Activated naive CD8-positive, alpha-beta T cell treated with anti-CD3 and anti-CD28 coated beads, Interleukin-2, amount 10 ng/mL, durations not matched to agents 7 days and 5 days (primary cell): Measurements from ENCODE around the gene UBASH3B. TPM values are rescaled to one million over a fixed set of nuclear protein-coding genes. Genes with fewer than 3 reads are reported as not detected.

Source experiments
- ATAC-seq: fragments of 150-1000 bp; cut with Tn5 transposase; one replicate; pipeline ENCODE4 v1.10.0; 2021; ENCODE audit warnings: low read depth, moderate library complexity
- POLR2A ChIA-PET: fragments of 350-600 bp; sonication (Branson Sonifier 250); formaldehyde crosslinking; loops from one replicate; lab custom pipeline; 2021; ENCODE audit warnings: antibody characterized with exemption; lab: Charles Lee
- DNase-seq: peaks from one replicate; pipeline ENCODE4 v3.0.0; 2021
- H3K27ac Mint-ChIP-seq: one replicate; pipeline ENCODE4 v1.8.0; 2022; ENCODE audit warnings: mild to moderate bottlenecking, mixed read lengths
- H3K27me3 Mint-ChIP-seq: one replicate; pipeline ENCODE4 v1.8.0; 2022; ENCODE audit warnings: mild to moderate bottlenecking, moderate library complexity, mixed read lengths
- H3K36me3 Mint-ChIP-seq: one replicate; pipeline ENCODE4 v1.8.0; 2021; ENCODE audit warnings: mild to moderate bottlenecking, mixed read lengths
- H3K4me1 Mint-ChIP-seq: one replicate; pipeline ENCODE4 v1.8.0; 2021; ENCODE audit warnings: mixed read lengths
- H3K4me3 Mint-ChIP-seq: one replicate; pipeline ENCODE4 v1.8.0; 2022; ENCODE audit warnings: mild to moderate bottlenecking, moderate library complexity, mixed read lengths
- H3K9me3 Mint-ChIP-seq: one replicate; pipeline ENCODE4 v1.8.0; 2021; ENCODE audit warnings: mixed read lengths
- total RNA-seq, 2 experiments: library from RNA; stranded (reverse); gene quantifications; one replicate each; pipeline ENCODE4 v1.2.3, GENCODE V29; 2021

Gene UBASH3B
- total RNA-seq, 2 experiments from 2014 or later: 40.7 to 44.8 TPM

DNA sequence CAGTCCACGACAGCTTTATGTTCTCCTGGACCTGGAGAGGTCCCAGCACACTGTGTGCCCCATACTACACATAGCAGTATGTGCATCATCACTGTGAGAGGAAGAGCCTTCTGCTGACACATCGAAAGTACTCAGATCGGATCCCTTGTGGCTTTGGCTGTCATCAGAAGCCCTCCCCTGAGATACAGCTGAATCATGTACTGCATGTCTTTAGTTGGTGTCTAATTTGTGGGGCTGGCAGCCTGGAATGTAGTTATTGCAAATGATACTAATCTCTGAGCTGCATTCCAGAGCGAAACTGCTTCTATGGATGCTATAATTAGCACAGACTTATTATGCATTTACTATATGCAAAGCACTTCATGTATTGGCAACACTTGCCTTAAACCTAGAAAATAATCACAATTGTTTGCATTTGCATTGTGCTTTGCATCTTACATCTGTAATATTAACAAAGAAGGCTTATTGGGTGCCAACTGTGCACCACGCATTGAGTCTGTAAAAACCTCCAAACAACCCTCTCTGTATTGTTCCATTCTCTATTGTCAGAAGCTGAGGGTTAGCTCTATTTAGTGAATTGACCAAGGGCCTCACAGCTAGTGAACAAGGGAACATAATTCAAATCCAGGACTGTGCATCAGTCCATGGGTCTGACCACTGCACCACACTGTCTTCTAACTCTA, 93.6 kb downstream of the UBASH3B start:
- no peak overlapping the region for H3K4me3 Mint-ChIP-seq
- peak; percentile 77 for ATAC-seq
- H3K4me1 Mint-ChIP-seq: peaks cover 74% of the 10 kb centered on the region
- peaks cover 15% of the 10 kb centered on the region for H3K36me3 Mint-ChIP-seq
- H3K9me3 Mint-ChIP-seq: no peaks in the 10 kb centered on the region
- no peak for DNase-seq
- POLR2A ChIA-PET: interaction anchor here (0.6 to 2.2 kb wide), 4 partner anchors 21 to 132 kb away, joined by 3 to 9 read pairs (median 4); partner anchors contain the start of gene UBASH3B
- no peak overlapping the region for H3K27ac Mint-ChIP-seq
- H3K27me3 Mint-ChIP-seq: no peaks in the 10 kb centered on the region

DNA sequence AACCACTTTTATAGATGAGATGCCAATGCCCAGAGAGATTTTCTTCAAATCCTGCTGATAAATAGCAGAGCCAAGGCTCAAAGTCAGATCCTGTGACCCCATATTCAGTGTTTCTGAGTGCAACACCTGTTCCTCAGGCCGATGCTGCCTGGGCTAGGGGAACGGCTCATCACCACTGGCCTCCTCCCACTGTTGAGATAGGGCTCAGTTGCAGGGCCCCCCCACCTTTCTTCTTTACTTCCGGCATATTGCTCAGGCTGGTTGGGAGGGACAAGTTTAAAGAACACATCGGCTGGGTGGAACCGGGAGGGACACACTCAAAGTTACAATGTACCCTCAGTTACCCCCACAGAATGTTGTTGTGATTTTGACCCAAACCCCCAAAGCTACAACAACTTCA, 94.5 kb downstream of the UBASH3B start:
- Mint-ChIP-seq H3K9me3 (no peaks in the 10 kb centered on the region), H3K27ac (no peak overlapping the region), H3K27me3 (no peaks in the 10 kb centered on the region), H3K4me1 (peaks cover 82% of the 10 kb centered on the region), H3K36me3 (peaks cover 15% of the 10 kb centered on the region), H3K4me3 (no peak overlapping the region)
- DNase-seq (no peak), ATAC-seq (no peak)
- POLR2A ChIA-PET: interaction anchor here (1.4 to 2.2 kb wide), 2 partner anchors 22 to 94 kb away, joined by 5 to 9 read pairs; partner anchors contain the start of gene UBASH3B

GRCh38 chr11:122751292-122752070, 96.0 kb downstream of the UBASH3B start:
- DNase-seq (no peak), ATAC-seq (no peak)
- H3K27me3 Mint-ChIP-seq: no peaks in the 10 kb centered on the region
- peaks cover 12% of the 10 kb centered on the region for H3K36me3 Mint-ChIP-seq
- H3K27ac Mint-ChIP-seq: no peak overlapping the region
- no peaks in the 10 kb centered on the region for H3K9me3 Mint-ChIP-seq
- POLR2A ChIA-PET: interaction anchor here (0.8 to 1.8 kb wide), 4 partner anchors 25 to 96 kb away, joined by 3 to 5 read pairs (median 4); partner anchors contain the start of gene UBASH3B
- no peak overlapping the region for H3K4me3 Mint-ChIP-seq
- peaks cover 80% of the 10 kb centered on the region for H3K4me1 Mint-ChIP-seq

DNA sequence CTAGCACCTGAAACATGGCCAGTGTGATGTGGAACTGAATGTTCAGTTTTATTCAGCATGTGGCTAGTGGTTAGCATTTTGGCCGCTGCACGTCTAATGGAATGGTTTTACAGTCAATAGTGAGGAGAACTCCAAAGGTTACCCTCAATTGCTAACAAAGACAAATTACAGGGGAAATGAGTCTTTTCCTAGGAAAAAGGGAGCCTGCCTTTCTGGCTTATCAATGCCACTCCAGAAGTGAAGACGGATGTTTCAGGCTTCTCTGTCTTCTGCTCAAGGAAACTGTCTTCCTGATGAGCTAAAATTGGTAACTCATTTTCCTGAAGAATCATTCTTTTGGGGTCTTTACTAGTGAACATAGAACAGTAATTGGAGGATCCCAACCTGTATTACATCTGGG, 98.5 kb downstream of the UBASH3B start:
- Mint-ChIP-seq H3K27me3 (no peaks in the 10 kb centered on the region), H3K9me3 (no peaks in the 10 kb centered on the region), H3K4me1 (peaks cover 76% of the 10 kb centered on the region), H3K27ac (no peak overlapping the region), H3K4me3 (no peak overlapping the region), H3K36me3 (peaks cover 8% of the 10 kb centered on the region)
- ATAC-seq: no peak
- no peak for DNase-seq
- POLR2A ChIA-PET: interaction anchor here (1.3 to 5.4 kb wide), 4 partner anchors 9 to 98 kb away, joined by 4 to 43 read pairs (median 10); partner anchors contain the start of gene UBASH3B

- Mint-ChIP-seq H3K4me3 (no peak overlapping the region), H3K27ac (peak overlapping the region; percentile 68), H3K4me1 (peaks cover 76% of the 10 kb centered on the region), H3K27me3 (no peaks in the 10 kb centered on the region), H3K9me3 (no peaks in the 10 kb centered on the region), H3K36me3 (peaks cover 8% of the 10 kb centered on the region)
- POLR2A ChIA-PET: interaction anchor here (0.6 to 5.4 kb wide), 8 partner anchors 10 to 126 kb away, joined by 4 to 43 read pairs (median 8); partner anchors contain the start of gene UBASH3B
- no peak for DNase-seq
- ATAC-seq: peak; percentile 32
Measured at GRCh38 chr11:122754553-122755322, 99.2 kb downstream of the UBASH3B start.

- Mint-ChIP-seq H3K4me1 (peaks cover 73% of the 10 kb centered on the region), H3K36me3 (peaks cover 8% of the 10 kb centered on the region), H3K4me3 (no peak overlapping the region), H3K9me3 (no peaks in the 10 kb centered on the region), H3K27me3 (no peaks in the 10 kb centered on the region), H3K27ac (peak overlapping the region; percentile 57)
- DNase-seq (no peak), ATAC-seq (no peak)
- POLR2A ChIA-PET: interaction anchor here (1.2 to 5.4 kb wide), 12 partner anchors 11 to 127 kb away, joined by 4 to 43 read pairs (median 6); partner anchors contain the start of gene UBASH3B
Measured at GRCh38 chr11:122755409-122755808, 99.9 kb downstream of the UBASH3B start.

- H3K4me1 Mint-ChIP-seq: peaks cover 68% of the 10 kb centered on the region
- peaks cover 8% of the 10 kb centered on the region for H3K36me3 Mint-ChIP-seq
- H3K4me3 Mint-ChIP-seq: peak overlapping the region; percentile 45
- ATAC-seq (no peak), DNase-seq (no peak)
- no peaks in the 10 kb centered on the region for H3K9me3 Mint-ChIP-seq
- peak overlapping the region; percentile 79 for H3K27ac Mint-ChIP-seq
- H3K27me3 Mint-ChIP-seq: no peaks in the 10 kb centered on the region
- POLR2A ChIA-PET: interaction anchor here (0.8 to 5.4 kb wide), 15 partner anchors 11 to 127 kb away, joined by 3 to 43 read pairs (median 5); partner anchors contain the start of gene UBASH3B
Measured at GRCh38 chr11:122755941-122756340, 100.4 kb downstream of the UBASH3B start.

DNA sequence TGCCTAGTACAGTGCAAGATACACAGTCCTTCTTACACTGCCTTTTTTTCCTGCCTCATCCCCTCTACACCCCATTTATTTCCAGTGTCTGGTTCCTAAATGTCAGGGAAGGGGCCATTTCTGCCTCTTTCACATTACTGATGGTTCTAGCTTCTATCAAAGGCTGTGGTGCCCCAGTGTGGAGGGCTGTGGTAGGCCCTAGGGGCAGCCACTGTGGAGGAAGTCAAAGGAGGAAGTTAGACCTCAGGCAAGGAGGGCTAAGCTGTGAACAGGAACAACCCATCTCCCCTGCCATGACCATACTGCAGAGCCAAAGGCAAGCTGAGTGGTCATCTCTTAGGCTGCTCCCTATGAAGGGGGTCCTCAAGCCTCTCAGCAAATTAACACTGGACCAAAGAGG, 100.9 kb downstream of the UBASH3B start:
- Mint-ChIP-seq H3K27ac (peak overlapping the region; percentile 79), H3K9me3 (no peaks in the 10 kb centered on the region), H3K36me3 (peaks cover 8% of the 10 kb centered on the region), H3K4me1 (peaks cover 64% of the 10 kb centered on the region), H3K27me3 (no peaks in the 10 kb centered on the region), H3K4me3 (peak overlapping the region; percentile 45)
- ATAC-seq: peak; percentile 99
- peak; percentile 74 for DNase-seq
- POLR2A ChIA-PET: interaction anchor here (0.8 to 5.4 kb wide), 14 partner anchors 12 to 128 kb away, joined by 3 to 43 read pairs (median 6); partner anchors contain the start of gene UBASH3B

DNA sequence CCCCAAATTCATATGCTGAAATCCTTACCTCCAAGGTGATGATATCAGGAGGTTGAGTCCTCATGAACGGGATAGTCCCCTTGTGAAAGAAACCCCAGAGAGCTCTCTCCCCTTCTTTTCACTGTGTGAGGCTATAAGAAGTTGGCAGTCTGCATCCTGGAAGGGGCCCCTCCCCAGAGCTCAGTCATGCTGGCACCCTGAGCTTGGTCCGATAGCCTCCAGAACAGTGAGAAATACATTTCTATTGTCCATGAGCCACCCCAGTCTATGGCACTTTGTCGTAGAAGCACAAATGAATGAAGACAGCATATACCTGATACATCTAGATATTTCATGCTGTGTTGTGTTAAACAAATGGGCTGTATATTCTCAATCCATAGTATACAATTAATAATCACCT, 101.7 kb downstream of the UBASH3B start:
- Mint-ChIP-seq H3K27ac (peak overlapping the region; percentile 79), H3K4me1 (peaks cover 58% of the 10 kb centered on the region), H3K9me3 (no peaks in the 10 kb centered on the region), H3K4me3 (no peak overlapping the region), H3K36me3 (peaks cover 8% of the 10 kb centered on the region), H3K27me3 (no peaks in the 10 kb centered on the region)
- ATAC-seq (no peak), DNase-seq (no peak)
- POLR2A ChIA-PET: interaction anchor here (1.4 to 5.4 kb wide), 5 partner anchors 12 to 123 kb away, joined by 3 to 43 read pairs (median 9); partner anchors contain the start of gene UBASH3B

- H3K27me3 Mint-ChIP-seq: no peaks in the 10 kb centered on the region
Measured at GRCh38 chr11:122758339-122758738, 102.8 kb downstream of the UBASH3B start.

DNA sequence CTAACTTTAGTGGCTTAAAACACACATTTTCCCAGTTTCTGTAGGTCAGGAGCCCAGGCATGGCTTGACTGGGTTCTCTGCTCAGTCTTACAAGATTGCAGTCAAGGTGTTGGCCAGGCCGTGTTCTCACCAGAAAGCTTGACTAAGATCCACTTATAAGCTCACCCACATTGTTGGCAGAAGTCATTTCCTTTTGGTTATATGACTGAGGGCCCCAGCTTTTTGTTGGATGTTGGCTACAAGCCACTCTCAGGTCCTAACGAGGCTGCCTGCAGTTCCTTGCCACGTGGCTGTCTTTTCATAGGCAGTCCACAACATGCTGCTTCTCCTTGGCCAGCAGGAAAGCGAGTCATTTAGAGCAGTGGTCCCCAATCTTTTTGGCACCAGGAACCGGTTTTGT, 103.5 kb downstream of the UBASH3B start:
- Mint-ChIP-seq H3K27me3 (no peaks in the 10 kb centered on the region), H3K36me3 (peaks cover 5% of the 10 kb centered on the region), H3K9me3 (no peaks in the 10 kb centered on the region), H3K27ac (peak overlapping the region; percentile 24), H3K4me3 (no peak overlapping the region), H3K4me1 (peaks cover 47% of the 10 kb centered on the region)
- POLR2A ChIA-PET: interaction anchor here (0.6 to 1.6 kb wide), 4 partner anchors 10 to 103 kb away, joined by 3 to 9 read pairs (median 4); no protein-coding TSS in a partner anchor
- DNase-seq (no peak), ATAC-seq (no peak)

More at GRCh38 chr11:122758339-122758738, 102.8 kb downstream of the UBASH3B start:
- Mint-ChIP-seq H3K4me1 (peaks cover 50% of the 10 kb centered on the region), H3K4me3 (no peak overlapping the region), H3K9me3 (no peaks in the 10 kb centered on the region), H3K36me3 (peaks cover 8% of the 10 kb centered on the region), H3K27ac (no peak overlapping the region)
- POLR2A ChIA-PET: interaction anchor here (0.6 to 5.4 kb wide), 3 partner anchors 11 to 102 kb away, joined by 3 to 43 read pairs (median 9); partner anchors contain the start of gene UBASH3B
- DNase-seq: no peak
- no peak for ATAC-seq

DNA sequence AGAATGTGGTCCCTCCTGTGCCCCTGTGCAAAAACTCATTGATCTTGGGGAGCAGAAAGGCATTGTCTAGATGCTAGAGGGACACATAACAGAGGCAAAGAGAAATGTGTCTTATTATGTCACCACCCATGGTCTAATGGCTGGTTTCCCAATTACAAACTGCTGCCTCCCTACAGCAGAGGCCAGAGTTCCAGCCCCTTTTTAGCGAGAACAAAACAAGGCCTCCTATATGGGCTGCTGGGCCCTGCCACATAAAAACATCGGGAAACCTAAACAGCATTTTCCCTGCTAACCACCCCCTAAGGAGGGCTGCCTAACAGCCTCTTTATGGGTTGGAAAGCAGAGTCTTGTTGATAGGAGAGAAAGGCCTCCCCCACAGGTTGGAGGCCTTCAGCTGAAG, 107.6 kb downstream of the UBASH3B start:
- ATAC-seq: no peak
- Mint-ChIP-seq H3K36me3 (peaks cover 5% of the 10 kb centered on the region), H3K27ac (no peak overlapping the region), H3K4me1 (peaks cover 23% of the 10 kb centered on the region), H3K27me3 (no peaks in the 10 kb centered on the region), H3K4me3 (no peak overlapping the region), H3K9me3 (no peaks in the 10 kb centered on the region)
- POLR2A ChIA-PET: no interaction called here
- no peak for DNase-seq
